Stimulated activated CD4-positive, alpha-beta T cell treated with anti-CD3 and anti-CD28 coated beads, Interleukin-15, amount 100 ng/mL, for 48 hours (primary cell): ENCODE measurements around the gene XPO6.

ENCODE experiments used
- DNase-seq, 2 donors: peaks; one replicate each; pipeline ENCODE4 v3.0.0-alpha.2; 2020; ENCODE audit warnings: low read depth in 2 of 2

XPO6 gene

GRCh38 chr16:28064150-28064549 lies 147.6 kb downstream of the XPO6 start:
- DNase-seq: no peak

- DNase-seq: no peak
Measured at GRCh38 chr16:28063591-28064061, 148.1 kb downstream of the XPO6 start, which contains the start of gene GSG1L. GSG1L (minus strand) TSS chr16:28063714; CDS start chr16:28063424, 290 bp downstream.

GRCh38 chr16:28062847-28063521 lies 148.8 kb downstream of the XPO6 start:
- no peak for DNase-seq

GRCh38 chr16:28062261-28062846 lies 149.4 kb downstream of the XPO6 start:
- DNase-seq: no peak

GRCh38 chr16:28061352-28062101 lies 150.2 kb downstream of the XPO6 start:
- no peak for DNase-seq

- no peak for DNase-seq
Measured at GRCh38 chr16:28059841-28060575, 151.8 kb downstream of the XPO6 start.

- DNase-seq: no peak
Measured at GRCh38 chr16:28058839-28059589, 152.8 kb downstream of the XPO6 start.

- no peak for DNase-seq
Measured at GRCh38 chr16:28057949-28058348, 153.8 kb downstream of the XPO6 start.

GRCh38 chr16:28053461-28053860 lies 158.3 kb downstream of the XPO6 start:
- no peak for DNase-seq

- DNase-seq: no peak
Measured at GRCh38 chr16:28052274-28053128, 159.3 kb downstream of the XPO6 start.

GRCh38 chr16:28051486-28051885 lies 160.3 kb downstream of the XPO6 start:
- no peak for DNase-seq
